HEK293 (cell line): ENCODE results near the gene RPL15.

Experiments
- CTCF ChIP-seq: fragments of 450-650 bp; formaldehyde crosslinking; IDR thresholded peaks from 2 replicates; pipeline ENCODE4 v1.5.1; 2016; ENCODE audit warnings: missing biosample characterization, missing genetic modification characterization
- EGR2 ChIP-seq: fragments of 450-650 bp; formaldehyde crosslinking; IDR thresholded peaks from 2 replicates; pipeline ENCODE4 v1.5.1; 2016; ENCODE audit warnings: low read depth, missing biosample characterization, missing genetic modification characterization
- KLF9 ChIP-seq: fragments of 450-650 bp; formaldehyde crosslinking; IDR thresholded peaks from 2 replicates; pipeline ENCODE4 v1.5.1; 2016; ENCODE audit warnings: missing biosample characterization, missing genetic modification characterization, low read depth
- ZNF423 ChIP-seq: fragments of 450-650 bp; formaldehyde crosslinking; IDR thresholded peaks from 2 replicates; pipeline ENCODE4 v1.5.1; 2016; ENCODE audit warnings: missing biosample characterization, missing genetic modification characterization

- no peak for TF ChIP-seq KLF9
- no peak for TF ChIP-seq CTCF (tag by site-specific recombination)
- no peak for TF ChIP-seq ZNF423 (tag by site-specific recombination)
- TF ChIP-seq EGR2 (tag by site-specific recombination): no peak
Measured at GRCh38 chr3:23944007-23944783, 27.3 kb downstream of the RPL15 start.
